Forelimb muscle (tissue), 1 donor: ENCODE measurements around the gene MRPS22. TPM values are rescaled to one million over a fixed set of nuclear protein-coding genes. Genes with fewer than 3 reads are reported as not detected.
"Not testable (repeated sequence)": the region's sequence is repeated elsewhere in the genome, so short reads cannot be mapped to it uniquely, and the experiment has no call there.

Source experiments
- DNase-seq: peaks from one replicate; pipeline ENCODE4 v3.0.0-alpha.2; 2013; ENCODE audit warnings: low read depth
- polyA plus RNA-seq: library from polyadenylated mRNA; unstranded; fragments of 120-200 nt; gene quantifications from one replicate; pipeline ENCODE4 v1.2.1, GENCODE V29; 2013; ENCODE audit not compliant: insufficient read length

The MRPS22 gene
- polyA plus RNA-seq, 1 donor: 49.8 TPM

DNA sequence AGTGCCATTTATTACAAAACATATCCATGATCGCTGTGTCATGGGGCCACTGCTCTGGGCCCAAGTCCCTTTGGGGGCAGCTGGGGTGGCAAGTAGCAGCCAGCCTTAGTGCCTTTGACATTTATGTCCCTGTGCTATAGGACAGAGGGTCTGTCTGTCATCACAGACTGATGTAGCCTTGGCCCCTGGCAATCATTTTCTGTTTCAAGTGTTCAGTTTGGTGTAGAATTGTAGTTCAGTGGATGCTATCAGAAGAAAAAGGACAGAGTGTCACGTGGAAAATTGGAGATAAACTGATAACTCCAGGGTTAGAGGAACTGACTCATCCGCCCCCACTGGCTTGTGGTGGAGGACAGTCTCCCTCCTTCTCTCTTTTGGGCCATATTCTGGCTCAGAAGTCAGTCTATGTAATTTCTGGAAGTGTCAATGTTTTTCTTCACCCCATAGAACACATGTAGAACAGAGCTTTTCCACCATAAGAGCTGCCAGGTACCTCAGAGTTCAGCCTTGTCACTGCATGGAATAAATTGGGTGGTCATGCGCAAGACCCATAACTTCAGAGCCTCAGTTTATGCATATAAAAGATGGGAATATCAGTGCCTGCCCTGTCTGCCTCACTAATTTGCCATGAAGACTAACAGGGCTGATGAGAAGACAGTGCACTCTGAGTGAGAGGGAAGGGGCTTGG is 4.5 kb upstream of the MRPS22 start:
- DNase-seq: no peak

DNA sequence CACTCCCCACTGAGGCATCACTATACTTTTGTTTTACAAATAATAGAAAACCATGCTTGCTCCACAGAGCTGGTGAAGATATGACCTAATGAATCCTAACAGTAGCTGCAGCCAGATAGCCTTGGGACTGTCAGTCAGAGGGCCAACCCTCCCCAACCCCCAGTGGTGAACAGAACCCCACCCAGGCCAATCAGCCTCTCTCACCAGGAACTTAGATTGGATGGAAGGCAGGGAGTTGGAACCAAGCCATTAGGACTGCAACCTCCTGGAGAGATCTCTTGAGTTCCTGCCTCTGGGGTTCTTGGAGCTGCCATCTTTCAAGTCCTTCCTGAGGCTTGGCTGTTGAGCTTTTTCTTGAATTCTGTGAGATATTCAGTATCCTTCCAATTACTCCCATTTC is 3.0 kb upstream of the MRPS22 start:
- DNase-seq: no peak

DNA sequence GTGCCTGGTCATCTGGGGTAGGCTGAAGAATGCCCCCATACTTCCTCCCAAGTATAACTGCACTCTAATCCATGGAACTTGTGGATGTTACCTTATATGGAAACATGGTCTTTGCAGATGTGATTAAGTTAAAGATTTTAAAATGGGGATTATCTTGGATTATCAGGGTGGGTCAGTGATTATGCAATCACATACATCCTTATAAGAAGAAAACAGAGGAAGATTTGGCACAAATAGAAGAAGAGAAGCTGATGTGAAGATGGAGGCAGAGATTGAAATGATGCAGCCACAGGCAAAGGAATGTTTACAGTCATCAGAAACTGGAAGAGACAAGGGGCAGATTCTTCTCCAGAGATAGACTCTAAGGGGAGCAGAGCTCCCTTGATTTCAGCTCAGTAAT is 1.8 kb upstream of the MRPS22 start:
- no peak for DNase-seq

DNA sequence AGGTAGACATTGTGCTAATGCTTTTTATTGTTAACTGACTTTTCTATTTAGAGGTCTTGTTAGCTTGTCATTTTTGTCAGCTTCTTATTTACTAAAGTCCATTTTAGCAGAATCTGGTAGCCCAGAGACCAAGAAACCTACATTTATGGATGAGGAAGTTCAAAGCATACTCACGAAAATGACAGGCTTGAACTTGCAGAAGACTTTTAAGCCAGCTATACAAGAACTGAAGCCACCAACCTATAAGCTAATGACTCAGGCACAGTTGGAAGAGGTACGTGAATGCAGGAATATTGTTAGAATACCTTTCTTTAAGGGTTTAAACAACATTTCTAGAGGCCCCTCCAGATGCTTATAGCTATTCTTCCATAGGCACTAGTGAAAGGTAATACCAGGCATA is 3.0 kb downstream of the MRPS22 start:
- DNase-seq: no peak

DNA sequence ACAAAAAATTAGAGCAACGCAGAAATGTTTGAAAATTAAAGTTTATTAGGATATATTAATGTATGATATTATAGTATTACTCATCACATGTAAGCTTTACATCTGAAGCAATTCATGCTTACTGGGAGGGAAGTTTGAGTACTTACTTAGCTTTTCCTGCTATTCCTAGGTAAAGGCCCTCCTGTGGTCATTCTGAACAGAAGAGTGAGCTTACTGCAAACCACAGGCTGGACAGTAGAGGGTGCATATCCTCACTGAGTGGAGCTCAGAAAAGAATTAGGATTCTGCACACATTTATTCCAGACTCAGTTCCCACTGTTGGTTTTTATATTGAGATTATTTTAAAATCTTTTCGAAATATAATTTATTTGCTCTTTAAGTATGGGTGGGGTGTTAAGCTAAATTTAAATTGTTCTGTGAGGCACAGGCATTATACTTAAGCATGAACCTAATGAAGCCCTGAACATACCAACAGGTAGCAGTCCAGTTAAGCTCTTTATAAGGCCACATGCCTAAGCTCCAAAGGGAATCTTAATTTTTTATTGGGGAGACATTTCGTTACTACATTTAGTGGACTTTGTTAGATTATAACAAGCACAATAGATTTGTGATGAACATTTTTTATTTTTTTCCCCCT is 10.2 kb downstream of the MRPS22 start:
- no peak for DNase-seq

DNA sequence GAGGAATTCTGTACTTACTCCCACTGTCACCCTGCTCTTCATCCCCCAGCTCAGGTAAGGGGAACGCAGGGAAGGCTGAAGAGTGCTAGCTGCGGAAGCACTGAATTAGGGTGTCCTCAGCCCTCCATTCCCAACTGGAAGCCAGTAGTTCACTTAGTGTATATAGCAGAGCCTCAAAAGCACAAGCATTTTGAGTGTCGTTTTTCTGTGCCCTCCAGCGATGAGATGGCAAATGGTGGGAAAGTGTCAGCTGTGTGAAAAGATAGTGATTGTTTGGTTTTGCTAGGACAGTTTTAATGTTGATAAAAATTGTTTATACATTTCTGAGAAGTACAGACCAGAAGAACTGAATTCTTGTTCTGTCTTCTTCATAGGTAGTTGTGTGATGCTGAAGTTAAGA is 10.8 kb downstream of the MRPS22 start:
- DNase-seq: no peak

DNA sequence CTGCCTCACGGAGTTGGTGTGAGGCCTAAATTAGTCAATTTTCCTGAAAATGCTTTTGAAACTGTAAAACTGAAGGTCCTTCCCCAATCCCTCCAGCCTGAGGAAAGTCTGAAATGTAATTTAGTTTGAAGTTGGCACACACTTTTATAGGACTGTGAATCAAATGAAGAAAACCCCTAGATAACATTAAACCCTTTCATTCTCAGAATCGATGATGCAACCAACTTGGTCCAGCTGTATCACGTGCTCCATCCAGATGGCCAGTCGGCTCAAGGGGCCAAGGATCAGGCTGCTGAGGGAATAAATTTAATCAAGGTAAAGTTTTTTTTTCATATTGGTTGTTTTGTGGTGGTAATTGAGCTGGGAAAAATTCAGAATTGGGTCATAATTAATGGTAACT is 11.7 kb downstream of the MRPS22 start:
- DNase-seq: no peak

DNA sequence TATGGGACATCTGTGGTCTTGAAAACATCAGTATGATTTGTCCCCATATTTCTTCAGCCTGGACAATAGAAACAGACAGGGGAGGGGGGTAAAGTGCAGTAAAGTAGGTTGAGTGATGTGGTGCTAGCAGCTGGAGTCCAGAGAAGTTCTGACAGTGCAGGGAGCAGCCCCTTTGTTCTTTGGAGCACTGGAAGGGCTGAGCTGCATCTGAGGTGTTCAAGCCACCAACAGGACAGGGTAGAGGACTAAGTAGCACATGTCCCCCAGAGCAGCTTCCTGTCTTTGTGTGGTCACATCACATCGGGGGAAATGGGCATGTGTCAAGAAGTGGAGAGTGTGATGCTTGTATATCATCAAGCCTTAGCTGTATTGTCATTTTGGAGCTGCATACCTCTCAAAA is 12.1 kb downstream of the MRPS22 start:
- DNase-seq: no peak

DNA sequence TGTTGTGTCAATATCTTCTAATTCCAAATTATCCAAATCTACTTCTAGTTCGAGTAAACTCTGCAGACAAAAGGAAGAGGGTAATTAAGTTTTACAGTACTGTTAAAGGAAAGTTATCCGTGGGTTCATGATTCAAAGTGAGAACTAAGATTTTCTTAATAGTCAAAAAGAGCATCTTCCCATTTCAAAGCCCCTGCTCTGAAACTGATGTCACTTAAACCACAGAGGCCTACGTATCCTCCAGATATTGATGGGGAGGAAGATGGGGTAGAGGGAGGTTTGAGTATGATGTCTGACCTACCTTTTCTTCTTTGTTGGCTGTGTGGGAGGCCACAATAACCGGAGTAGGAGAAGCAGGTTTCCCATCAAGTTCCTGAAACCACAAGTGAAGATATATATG is 14.1 kb downstream of the MRPS22 start:
- no peak for DNase-seq

DNA sequence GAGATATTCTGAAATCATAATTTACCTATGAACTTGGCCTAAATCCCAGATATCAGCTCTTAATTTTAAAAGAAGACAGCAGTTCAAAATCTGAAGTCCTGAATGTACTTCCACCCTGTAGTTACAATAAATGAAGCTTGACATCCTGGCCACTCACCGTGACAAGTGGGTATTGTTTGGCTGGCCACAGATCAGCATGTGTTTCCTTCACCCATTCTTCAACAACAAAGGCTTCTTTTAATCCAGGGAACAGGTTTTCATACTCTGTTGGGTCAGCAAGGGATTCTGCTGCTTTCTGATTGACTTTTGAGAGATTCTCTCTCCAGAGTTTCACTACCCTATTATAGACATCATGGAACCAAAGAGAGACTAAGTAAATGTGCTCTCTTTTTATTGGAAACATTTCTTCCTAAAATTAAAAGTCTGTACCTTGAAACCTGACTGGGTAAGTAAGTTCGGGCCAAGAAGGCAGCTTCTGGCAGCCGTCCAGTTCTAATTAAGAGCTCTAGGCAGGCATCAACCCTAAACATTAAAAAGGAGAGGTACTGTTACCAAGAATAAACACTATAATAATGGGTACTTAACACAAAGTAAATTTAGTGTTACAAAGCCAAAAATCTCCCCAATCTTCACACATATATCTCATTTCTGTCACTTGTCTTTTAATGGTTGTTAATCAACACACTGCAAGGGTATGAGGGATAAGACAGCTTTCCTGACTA is 15.2 kb downstream of the MRPS22 start:
- no peak for DNase-seq

DNA sequence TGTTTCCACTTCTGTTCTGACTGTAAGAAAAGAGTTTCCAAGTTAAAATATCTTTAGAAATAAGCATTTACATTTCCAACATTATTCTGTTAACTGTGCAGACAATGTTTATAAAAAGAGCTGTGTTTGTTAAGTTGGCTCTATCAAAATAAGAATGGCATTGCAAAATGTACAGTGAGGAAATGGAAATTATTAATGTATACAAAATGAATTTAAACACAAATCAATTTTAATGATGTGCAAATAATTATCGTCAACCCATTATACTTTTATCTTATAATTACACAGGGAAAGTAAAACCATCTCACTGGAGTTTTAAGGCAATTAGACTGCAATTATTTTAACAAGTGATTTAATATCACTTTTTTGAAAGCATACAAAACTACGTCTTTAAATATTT is 17.5 kb downstream of the MRPS22 start:
- no peak for DNase-seq

DNA sequence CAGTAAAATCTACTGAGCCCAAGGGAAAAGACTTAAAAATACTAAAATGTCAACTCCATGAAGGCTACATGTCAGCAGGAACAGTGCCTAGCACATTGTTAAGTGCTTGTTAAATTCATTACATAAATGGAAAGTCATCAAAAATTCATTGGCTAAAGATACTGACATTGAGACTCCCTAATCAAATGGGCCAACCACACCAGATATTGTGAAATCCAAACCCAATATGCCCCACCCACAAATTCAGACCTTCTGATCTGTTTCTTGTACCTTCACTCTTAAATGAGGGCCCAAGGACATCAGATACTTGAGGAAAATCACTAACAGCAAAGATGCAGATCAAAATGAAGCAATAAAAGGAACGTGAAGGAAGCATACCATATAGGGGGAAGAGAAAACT is 20.7 kb downstream of the MRPS22 start:
- DNase-seq: no peak

DNA sequence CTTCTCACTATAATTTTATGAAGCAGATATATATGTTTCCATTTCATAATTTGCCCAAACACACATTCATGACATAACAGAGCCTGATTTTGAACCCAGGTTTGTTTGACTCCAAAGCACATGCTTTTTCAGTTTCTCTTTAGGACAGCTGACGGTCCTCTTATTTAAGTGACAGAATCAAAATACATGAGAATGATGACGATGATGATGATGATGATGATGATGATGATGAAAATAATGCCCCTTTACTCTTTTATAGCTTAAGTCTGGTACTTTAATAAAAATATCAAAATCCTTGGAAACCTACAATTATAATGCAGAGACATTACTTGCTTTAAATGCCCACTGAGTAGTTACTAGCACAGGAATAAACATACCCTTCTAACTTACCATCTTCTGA is 30.3 kb downstream of the MRPS22 start:
- no peak for DNase-seq

DNA sequence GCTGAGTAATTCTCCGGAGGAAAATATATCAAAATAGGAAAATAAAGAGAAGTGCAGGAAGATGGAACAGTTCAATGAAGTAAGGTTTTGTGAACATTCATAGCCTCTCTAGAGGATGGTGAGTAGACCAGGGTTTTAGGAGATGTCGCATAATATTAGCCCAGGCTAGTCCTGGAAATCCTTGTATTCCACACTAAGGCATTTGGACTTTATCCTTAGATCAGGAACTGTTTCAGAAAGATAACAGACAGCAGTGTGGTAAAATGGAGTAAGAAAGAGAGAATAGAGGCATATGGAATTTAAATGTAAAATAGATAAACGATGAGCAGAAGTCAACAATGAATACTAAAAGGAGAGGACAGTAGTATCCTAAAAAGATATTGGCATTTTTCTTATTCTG is 33.6 kb downstream of the MRPS22 start:
- DNase-seq: no peak

DNA sequence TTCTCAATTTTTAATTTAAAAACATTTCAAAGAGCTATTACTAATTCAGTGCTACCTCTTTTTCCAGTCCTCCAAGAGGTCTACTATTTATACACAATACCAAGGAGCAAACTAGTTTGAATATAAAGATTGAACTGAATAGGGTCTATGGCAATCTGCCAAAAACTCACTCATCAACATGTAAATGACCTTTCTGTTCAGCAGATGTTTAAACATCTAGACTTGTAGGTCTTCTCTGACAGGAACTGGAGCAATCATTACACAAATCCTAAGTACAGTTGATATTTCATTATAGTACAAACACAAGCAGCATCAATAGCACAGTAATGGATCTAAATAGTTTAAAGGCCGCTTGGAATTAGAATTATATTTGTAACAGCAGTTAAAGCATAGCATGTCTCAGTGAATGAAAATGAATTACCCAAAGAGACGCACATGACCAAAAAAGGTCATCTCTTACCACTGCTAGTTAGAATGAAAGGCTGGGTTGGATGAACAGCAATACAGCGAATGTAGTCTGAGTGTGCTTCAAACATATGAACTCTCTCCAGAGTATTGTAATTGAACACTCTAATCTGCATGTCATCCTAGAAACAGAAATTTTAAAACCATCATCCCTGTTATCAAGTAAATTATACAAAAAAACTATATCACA is 34.9 kb downstream of the MRPS22 start:
- no peak for DNase-seq

DNA sequence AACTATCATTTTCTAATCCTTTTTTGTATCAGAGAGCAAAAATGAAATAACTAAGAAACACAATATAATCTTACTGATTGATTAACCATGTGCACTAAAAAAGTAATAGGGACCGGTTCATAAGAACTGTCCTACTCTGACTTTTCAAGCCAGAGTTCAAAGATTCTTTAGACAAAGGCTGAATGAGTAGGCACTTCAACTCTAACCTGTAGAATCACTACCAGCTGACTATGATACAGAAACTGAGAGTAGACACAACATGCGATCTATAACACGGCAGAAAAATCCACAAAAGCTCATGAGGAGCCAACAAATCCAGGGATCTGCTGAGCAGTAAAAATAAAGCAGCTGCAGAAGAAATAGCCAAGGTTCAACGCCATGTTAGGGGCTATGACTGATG is 36.8 kb downstream of the MRPS22 start:
- DNase-seq: no peak

DNA sequence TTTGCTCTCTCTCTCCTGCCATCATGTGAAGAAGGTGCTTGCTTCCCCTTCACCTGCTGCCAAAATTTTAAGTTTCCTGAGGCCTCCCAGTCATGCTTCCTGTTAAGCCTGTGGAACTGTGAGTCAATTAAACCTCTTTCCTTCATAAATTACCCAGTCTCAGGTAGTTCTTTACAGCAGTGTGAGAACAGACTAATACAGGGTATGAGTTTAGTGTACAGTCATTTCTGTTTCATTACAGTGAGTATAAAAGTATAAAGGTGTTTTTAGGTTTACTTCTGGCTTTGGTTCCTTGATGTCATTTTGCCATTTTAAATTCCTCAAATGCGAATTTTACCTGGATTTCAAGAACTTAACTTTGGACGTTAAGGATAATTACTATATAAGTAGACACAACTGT is 38.5 kb downstream of the MRPS22 start:
- not testable (repeated sequence) for DNase-seq

DNA sequence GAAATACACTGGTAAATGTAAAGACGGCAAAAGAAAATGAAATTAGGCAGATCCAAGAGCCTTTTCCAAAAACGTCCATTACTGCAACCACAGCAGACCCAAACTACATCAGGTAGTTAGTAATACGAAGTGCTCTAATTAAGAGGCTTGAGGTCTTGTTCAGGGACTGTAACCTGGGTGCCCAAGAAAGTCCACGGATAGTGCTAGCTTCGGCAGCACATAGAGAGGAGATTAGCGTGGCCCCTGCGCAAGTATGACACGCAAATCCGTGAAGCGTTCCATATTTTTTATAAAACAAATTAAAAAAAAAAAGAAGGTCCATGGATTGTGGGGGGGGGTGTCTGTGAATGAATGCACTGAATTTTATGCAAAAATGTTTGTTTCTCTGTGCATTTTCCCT is 44.3 kb downstream of the MRPS22 start:
- no peak for DNase-seq

DNA sequence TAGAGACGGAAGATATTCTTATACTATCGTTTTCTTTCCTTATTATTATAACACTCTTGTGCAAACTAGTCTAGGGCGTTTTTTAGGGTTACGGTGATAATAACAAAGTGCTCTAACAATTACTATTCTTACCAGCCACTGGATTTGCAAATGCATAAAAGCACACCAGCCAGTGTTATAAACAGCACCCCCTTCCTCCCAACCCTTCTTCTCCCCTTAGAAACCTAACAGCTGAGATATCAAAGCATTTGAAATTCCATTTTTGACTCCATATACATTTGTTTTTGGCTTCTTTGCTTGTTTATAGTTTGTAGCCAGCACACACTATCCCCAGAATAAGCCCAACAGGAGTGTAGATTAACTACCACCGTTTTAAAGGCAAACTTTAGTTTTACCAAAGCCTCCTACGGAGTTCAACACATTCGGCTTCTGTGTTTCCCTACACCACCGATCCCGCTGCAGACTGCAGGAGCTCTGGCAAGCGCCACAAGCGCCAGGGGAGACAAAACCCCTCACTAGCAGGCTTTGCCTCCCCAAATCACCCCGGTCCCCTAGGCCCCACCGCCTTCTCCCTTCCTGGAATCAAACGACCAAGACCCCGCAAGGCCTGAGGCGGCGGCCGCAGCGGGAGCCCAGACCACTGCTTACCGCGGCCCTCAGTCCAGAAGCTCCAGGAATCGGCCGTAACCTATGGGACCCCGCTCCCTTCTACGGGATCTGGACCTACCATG is 45.2 kb downstream of the MRPS22 start:
- no peak for DNase-seq

DNA sequence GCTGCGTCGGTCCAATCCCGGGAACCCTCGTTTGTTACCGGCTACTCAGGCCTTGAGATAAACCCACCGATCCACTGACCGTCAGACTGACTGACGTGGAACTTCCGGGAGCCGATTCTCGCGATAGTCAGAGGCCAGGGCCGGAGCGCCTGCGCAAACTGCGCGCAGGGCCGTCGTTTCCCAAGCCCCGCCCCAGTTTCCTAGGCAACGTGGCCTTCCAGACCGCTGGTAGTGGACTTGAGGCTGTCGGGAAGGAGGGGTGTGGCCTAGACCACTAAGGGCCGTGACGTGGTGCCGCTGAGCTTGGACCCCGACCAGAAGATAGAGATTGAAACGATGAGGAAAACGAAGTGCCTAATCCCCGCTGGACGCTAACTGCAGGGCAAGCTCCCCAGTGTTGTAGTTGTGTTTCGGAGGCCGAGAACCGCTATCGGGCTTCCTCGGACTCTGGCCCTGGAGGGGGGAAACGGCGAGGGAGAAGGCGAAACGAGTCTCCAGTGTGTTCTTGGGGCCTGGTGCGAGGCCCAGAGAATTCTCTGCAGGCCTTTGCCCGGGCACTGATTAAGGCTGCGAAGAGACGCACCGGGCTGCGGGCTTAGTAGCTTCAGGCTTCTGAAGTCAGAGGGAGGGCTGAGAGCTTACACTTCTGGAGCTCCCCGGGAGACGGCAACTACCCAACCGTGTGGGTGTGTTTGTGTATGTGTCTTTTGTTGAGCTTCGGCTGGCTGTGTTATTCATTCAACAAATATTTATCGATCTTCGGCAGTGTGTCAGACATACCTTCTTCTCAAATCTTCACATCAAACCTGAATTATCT is 45.9 kb downstream of the MRPS22 start, which contains the start of gene COPB2:
TSS of gene COPB2 (minus strand) at position 96 of the 817 bp plus-strand sequence. CDS start 97 bp downstream, outside the sequence.
- peak; percentile 98 for DNase-seq

DNA sequence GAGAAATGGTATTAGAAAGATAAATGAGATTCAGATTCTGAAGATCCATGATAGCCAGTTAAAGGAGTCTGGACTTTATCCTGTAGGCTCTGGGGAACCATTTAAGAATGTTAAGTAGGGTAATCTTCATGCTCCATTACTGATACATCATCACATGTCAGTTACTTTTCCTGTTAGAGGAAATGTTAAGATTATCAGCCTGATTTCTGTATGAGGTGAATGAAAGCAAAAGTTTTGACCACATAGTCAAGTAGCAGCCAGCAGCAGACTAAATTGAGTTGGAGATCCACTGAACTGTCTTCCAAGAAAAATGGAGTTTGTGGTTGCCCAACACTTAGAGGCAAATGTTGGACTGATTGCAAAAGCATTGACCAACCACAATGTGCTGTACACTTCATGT is 50.3 kb downstream of the MRPS22 start:
- no peak for DNase-seq
